ENCODE data around the gene IL18.
"Not testable (repeated sequence)": the region's sequence is repeated elsewhere in the genome, so short reads cannot be mapped to it uniquely, and the experiment has no call there.

The IL18 gene

GRCh38 chr11:112121981-112122615, 41.8 kb downstream of the IL18 start:
- no peak for DNase-seq (ENCODE audit: low read depth in 1 of 2, low spot score in 1 of 2)

DNA sequence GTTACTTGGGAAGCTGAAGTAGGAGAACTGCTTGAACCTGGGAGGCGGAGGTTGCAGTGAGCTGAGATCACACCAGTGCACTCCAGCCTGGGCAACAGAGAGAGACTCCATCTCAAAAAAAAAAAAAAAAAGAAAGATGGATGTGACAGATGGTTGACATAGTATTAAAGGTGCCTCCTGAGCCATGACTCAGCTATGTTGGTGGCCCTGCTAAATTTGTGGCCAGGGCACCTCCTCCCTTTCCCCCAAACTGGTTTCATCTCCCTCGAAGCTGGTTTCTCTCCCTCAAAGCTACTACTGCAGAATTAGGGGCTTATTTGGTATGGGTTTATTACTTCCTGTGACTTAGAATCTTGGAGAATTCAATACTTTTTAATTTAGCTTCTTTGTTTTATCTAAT, 45.7 kb downstream of the IL18 start:
- DNase-seq (ENCODE audit: low read depth in 1 of 2, low spot score in 1 of 2) = no peak

- no peak for DNase-seq (ENCODE audit: low read depth in 1 of 2, low spot score in 1 of 2)
These were observed 48.5 kb downstream of the IL18 start for GRCh38 chr11:112115386-112115785.

- no peak for DNase-seq (ENCODE audit: low read depth in 1 of 2, low spot score in 1 of 2)
These were observed 49.4 kb downstream of the IL18 start for GRCh38 chr11:112114460-112114859.

DNA sequence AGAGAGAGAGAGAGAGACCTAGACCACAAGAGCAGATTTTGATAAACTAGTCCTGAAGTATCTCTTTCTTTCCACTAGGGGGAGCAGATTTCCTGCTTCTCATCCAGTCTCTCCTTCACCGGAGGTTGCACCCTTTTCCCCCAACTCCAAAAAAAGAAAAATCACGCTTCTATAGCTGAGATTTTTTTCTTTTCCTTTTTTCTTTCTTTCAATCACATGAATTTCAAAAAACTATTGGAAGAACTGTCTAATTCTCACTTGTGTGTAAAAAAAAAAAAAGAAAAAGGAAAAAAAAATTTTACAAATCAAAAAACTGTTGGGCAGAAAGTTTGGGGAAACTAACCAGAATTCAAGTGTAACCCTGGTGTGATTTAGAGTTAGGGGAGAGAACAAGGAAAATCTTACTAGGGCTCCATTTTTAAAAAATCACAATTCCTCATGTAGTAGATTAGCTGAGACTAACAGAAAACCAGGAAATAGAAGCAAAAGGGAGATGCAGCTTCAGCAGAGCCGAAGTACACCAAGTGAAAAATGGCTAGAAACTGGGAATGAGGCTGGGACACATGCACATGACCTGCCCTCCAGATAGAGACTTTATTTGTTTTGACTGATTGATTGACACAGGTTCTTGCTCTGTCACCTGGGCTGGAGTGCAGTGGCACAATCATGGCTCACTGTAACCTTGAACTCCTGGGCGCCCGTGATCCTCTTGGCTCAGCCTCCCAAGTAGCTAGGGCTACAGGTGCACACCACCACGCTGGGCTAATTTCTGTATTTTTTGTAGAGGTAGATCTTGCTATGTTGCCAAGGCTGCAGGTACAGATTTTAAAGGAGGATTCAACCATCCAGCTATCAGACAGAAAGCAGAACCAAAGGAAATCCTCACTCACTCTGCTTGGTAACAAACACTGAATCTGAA, 50.1 kb downstream of the IL18 start:
- no peak for DNase-seq (ENCODE audit: low read depth in 1 of 2, low spot score in 1 of 2)

DNA sequence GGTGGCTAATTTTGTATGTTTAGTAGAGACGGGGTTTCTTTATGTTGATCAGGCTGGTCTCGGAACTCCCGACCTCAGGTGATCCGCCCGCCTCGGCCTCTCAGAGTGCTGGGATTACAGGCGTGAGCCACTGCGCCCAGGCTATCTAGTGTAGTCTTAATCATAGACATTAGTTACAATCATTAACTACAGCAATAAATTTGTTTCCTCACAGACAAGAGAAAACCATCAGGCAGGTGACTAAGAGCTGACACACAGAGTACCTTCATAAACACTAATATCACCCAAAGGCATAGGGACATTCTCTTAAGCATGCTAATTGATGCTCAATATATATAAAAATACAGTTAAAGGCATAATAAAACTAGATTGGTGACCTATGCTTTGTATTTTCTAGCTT, 57.8 kb downstream of the IL18 start:
- DNase-seq (ENCODE audit: low read depth in 1 of 2, low spot score in 1 of 2) = no peak

DNA sequence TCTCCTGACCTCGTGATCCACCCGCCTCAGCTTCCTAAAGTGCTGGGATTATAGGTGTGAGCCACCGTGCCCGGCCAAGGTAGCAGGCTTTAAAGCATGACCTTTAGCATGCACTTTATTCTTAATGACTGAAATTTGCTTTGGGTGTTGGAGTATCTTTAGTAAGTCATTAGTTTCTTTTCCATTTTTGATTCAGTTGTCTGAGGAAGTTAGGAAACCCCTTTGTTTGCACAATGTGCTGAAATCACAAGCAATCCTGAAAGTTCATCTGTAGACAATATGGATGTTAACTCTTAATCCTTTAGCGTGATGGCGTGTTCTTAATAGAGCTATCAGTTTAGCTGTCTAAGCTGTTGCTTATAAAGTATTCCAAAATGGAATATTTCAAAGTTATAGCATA, 60.4 kb downstream of the IL18 start:
- DNase-seq (ENCODE audit: low read depth in 1 of 2, low spot score in 1 of 2) = no peak

GRCh38 chr11:112100462-112100861, 63.4 kb downstream of the IL18 start:
- DNase-seq (ENCODE audit: low read depth in 1 of 2, low spot score in 1 of 2) = no peak

- DNase-seq (ENCODE audit: low read depth in 1 of 2, low spot score in 1 of 2) = no peak
These were observed 66.0 kb downstream of the IL18 start for GRCh38 chr11:112097734-112098528.

GRCh38 chr11:112096194-112096593, 67.7 kb downstream of the IL18 start:
- no peak for DNase-seq (ENCODE audit: low read depth in 1 of 2, low spot score in 1 of 2)

GRCh38 chr11:112095302-112095701, 68.6 kb downstream of the IL18 start:
- DNase-seq (ENCODE audit: low read depth in 1 of 2, low spot score in 1 of 2) = not testable (repeated sequence)
